Keratinocyte (primary cell): ENCODE measurements around the gene PHF8. TPM values are rescaled to one million over a fixed set of nuclear protein-coding genes. Genes with fewer than 3 reads are reported as not detected.

Experiments used
- DNase-seq: peaks from one replicate; pipeline ENCODE4 v3.0.0-alpha.2; 2011; ENCODE audit warnings: low read depth, missing footprints, low spot score
- FAIRE-seq: peaks from 2 replicates; lab custom pipeline; 2011; peaks lifted over from hg19 to GRCh38; lab: Jason Lieb, UNC
- H2AFZ ChIP-seq: 2 replicates; pipeline ENCODE4 v1.6.0; 2012; ENCODE audit warnings: low read length, control low read depth, inconsistent platforms; ENCODE audit not compliant: control insufficient read depth
- H3K27ac ChIP-seq: 2 replicates; pipeline ENCODE4 v1.5.1; 2011; ENCODE audit warnings: low read length; ENCODE audit not compliant: control insufficient read depth, insufficient read depth
- H3K27me3 ChIP-seq: 3 replicates; pipeline ENCODE4 v1.6.0; 2011; ENCODE audit warnings: low read length; ENCODE audit not compliant: control insufficient read depth, insufficient read depth; ENCODE audit errors: extremely low read depth
- H3K36me3 ChIP-seq, 2 experiments: 2 replicates in 1 of 2; 3 replicates in 1 of 2; pipeline ENCODE4 v1.5.1; 2011; ENCODE audit warnings: low read length in 2 of 2, mild to moderate bottlenecking in 1 of 2; ENCODE audit not compliant: control insufficient read depth in 2 of 2, insufficient read depth in 2 of 2; ENCODE audit errors: extremely low read depth in 1 of 2
- H3K4me1 ChIP-seq: 3 replicates; pipeline ENCODE4 v1.5.1; 2011; ENCODE audit warnings: low read length; ENCODE audit not compliant: control insufficient read depth, insufficient read depth; ENCODE audit errors: extremely low read depth
- H3K4me2 ChIP-seq: 3 replicates; pipeline ENCODE4 v1.6.0; 2011; ENCODE audit warnings: low read depth, low read length; ENCODE audit not compliant: control insufficient read depth, insufficient read depth; ENCODE audit errors: extremely low read depth
- H3K4me3 ChIP-seq, 3 experiments: fragments of 200-600 bp in 1 of 3; sonication (generic) in 1 of 3; 2 replicates in 2 of 3; 3 replicates in 1 of 3; pipeline ENCODE4 v1.5.1; 2011 to 2016; ENCODE audit warnings: low read length in 3 of 3, mild to moderate bottlenecking in 3 of 3, control low read depth in 2 of 3, inconsistent platforms in 1 of 3, low read depth in 1 of 3, mixed read lengths in 1 of 3, mixed run types in 1 of 3, moderate library complexity in 1 of 3; ENCODE audit not compliant: control insufficient read depth in 2 of 3, insufficient read depth in 2 of 3; ENCODE audit errors: extremely low read depth in 1 of 3
- H3K79me2 ChIP-seq: 2 replicates; pipeline ENCODE4 v1.6.0; 2012; ENCODE audit warnings: low read length; ENCODE audit not compliant: control insufficient read depth, insufficient read depth
- H3K9ac ChIP-seq: 3 replicates; pipeline ENCODE4 v1.6.0; 2011; ENCODE audit warnings: low read length; ENCODE audit not compliant: control insufficient read depth, insufficient read depth; ENCODE audit errors: extremely low read depth
- H3K9me1 ChIP-seq: 3 replicates; pipeline ENCODE4 v1.6.0; 2011; ENCODE audit warnings: low read length; ENCODE audit not compliant: control insufficient read depth, insufficient read depth; ENCODE audit errors: extremely low read depth
- H3K9me3 ChIP-seq: 2 replicates; pipeline ENCODE4 v1.5.1; 2012; ENCODE audit warnings: low read depth, low read length; ENCODE audit not compliant: control insufficient read depth
- H4K20me1 ChIP-seq: 3 replicates; pipeline ENCODE4 v1.6.0; 2011; ENCODE audit warnings: low read length; ENCODE audit not compliant: control insufficient read depth, insufficient read depth; ENCODE audit errors: extremely low read depth
- CTCF ChIP-seq, 3 experiments: IDR thresholded peaks in 1 of 3; conservative IDR thresholded peaks in 1 of 3; optimal IDR thresholded peaks in 1 of 3; 2 replicates in 2 of 3; 3 replicates in 1 of 3; pipeline versions ENCODE3 to v1.5.1; 2011; ENCODE audit warnings: low read length in 3 of 3, mild to moderate bottlenecking in 3 of 3, moderate library complexity in 2 of 3, control low read depth in 1 of 3, inconsistent platforms in 1 of 3; ENCODE audit not compliant: insufficient read depth in 2 of 3; ENCODE audit errors: extremely low read depth in 1 of 3
- EZH2 ChIP-seq: IDR thresholded peaks from one replicate; pipeline ENCODE4 v1.6.1; 2012; ENCODE audit warnings: inconsistent platforms, mild to moderate bottlenecking, low read length, moderate library complexity
- dilution Hi-C: fragments of 300-500 bp; cut with MboI; formaldehyde crosslinking; loops from one replicate; pipeline ENCODE4 v1.7.0; 2020; ENCODE audit warnings: low sequenced_read_pairs; ENCODE audit not compliant: extremely low pct_ligation_motif_present
- polyA plus RNA-seq, 5 experiments: library from polyadenylated mRNA; depleted of rRNA in 3 of 5; stranded (reverse) in 3 of 5; stranded (forward) in 1 of 5; unstranded in 1 of 5; fragments of >200 nt; gene quantifications; 1 replicate in 1 of 5; 2 replicates in 3 of 5; 3 replicates in 1 of 5; pipeline versions ENCODE4 v1.2.1 to v1.2.3, GENCODE V29; 2011 to 2012; ENCODE audit warnings: missing spikeins in 2 of 5, low read depth in 1 of 5, low replicate concordance in 1 of 5

The PHF8 gene
- polyA plus RNA-seq, 1 donor (not counting 4 experiments of a cell fraction or from before 2014, with no cell fraction given) = 5.9 TPM

DNA sequence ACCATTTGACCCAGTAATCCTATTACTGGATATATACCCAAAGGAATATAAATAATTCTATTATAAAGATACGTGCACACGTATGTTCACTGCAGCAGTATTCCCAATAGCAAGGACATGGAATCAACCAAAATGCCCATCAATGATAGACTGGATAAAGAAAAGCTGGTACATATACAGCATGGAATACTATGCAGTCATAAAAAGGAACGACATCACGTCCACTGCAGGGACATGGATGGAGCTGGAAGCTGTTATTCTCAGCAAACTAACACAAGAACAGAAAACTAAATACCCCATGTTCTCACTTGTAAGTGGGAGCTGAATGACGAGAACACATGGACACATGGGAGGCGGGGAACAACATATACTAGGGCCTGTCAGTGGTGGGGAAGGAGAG, 69.7 kb downstream of the PHF8 start:
- Histone ChIP-seq H3K4me2 (no peak overlapping the region), H3K9me3 (no peaks in the 10 kb centered on the region), H3K4me1 (no peaks in the 10 kb centered on the region), H3K9me1 (no peaks in the 10 kb centered on the region), H3K9ac (no peak overlapping the region), H3K27me3 (no peaks in the 10 kb centered on the region), H3K36me3 (no peaks in the 10 kb centered on the region), H3K27ac (no peak overlapping the region), H2AFZ (no peak overlapping the region), H4K20me1 (no peaks in the 10 kb centered on the region), H3K79me2 (no peaks in the 10 kb centered on the region), H3K4me3 (no peak overlapping the region)
- no peak for FAIRE-seq
- no peak for TF ChIP-seq CTCF (optimal IDR thresholded peaks at IDR 0.05 in 1 of 3, IDR thresholded peaks at IDR 0.05 in 1 of 3, conservative IDR thresholded peaks at IDR 0.05 in 1 of 3; ENCODE audit: extremely low read depth in 1 of 3, insufficient read depth in 2 of 3, low read length in 3 of 3)
- TF ChIP-seq EZH2 = no peak
- dilution Hi-C loops = no loop called here
- DNase-seq = no peak

DNA sequence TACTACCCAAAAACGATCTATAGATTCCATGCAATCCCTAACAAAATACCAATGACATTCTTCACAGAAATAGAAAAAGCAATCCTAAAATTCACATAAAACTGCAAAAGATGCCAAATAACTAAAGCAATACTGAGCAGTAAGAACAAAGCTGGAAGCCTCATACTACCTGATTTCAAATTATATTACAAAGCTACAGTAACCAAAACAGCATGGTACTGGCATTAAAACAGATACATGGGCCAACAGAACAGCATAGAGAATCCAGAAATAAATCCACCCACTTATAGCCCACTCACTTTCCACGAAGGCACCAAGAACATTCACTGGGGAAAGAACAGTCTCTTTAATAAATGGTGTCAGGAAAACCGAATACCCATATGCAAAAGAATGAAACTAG, 74.7 kb downstream of the PHF8 start:
- no peak overlapping the region for H3K4me3 ChIP-seq
- H3K9me3 ChIP-seq = no peaks in the 10 kb centered on the region
- no peaks in the 10 kb centered on the region for H3K36me3 ChIP-seq
- no peak overlapping the region for H2AFZ ChIP-seq
- dilution Hi-C loops = no loop called here
- no peaks in the 10 kb centered on the region for H3K27me3 ChIP-seq
- no peak overlapping the region for H3K27ac ChIP-seq
- no peak for TF ChIP-seq CTCF (optimal IDR thresholded peaks at IDR 0.05 in 1 of 3, IDR thresholded peaks at IDR 0.05 in 1 of 3, conservative IDR thresholded peaks at IDR 0.05 in 1 of 3; ENCODE audit: extremely low read depth in 1 of 3, insufficient read depth in 2 of 3, low read length in 3 of 3)
- no peak for TF ChIP-seq EZH2
- no peak for DNase-seq
- H3K9ac ChIP-seq = no peak overlapping the region
- no peaks in the 10 kb centered on the region for H3K4me1 ChIP-seq
- no peak for FAIRE-seq
- H4K20me1 ChIP-seq = no peaks in the 10 kb centered on the region
- no peaks in the 10 kb centered on the region for H3K79me2 ChIP-seq
- no peak overlapping the region for H3K4me2 ChIP-seq
- H3K9me1 ChIP-seq = no peaks in the 10 kb centered on the region
